HUDEP-2 (cell line): ENCODE results near the gene IGHMBP2.

Source experiments
- DNase-seq, 76 experiments: peaks; one replicate each; lab custom pipeline; 2025; ENCODE audit not compliant: unreplicated experiment in 76 of 76; lab: John Stamatoyannopoulos, UW

Gene IGHMBP2

DNA sequence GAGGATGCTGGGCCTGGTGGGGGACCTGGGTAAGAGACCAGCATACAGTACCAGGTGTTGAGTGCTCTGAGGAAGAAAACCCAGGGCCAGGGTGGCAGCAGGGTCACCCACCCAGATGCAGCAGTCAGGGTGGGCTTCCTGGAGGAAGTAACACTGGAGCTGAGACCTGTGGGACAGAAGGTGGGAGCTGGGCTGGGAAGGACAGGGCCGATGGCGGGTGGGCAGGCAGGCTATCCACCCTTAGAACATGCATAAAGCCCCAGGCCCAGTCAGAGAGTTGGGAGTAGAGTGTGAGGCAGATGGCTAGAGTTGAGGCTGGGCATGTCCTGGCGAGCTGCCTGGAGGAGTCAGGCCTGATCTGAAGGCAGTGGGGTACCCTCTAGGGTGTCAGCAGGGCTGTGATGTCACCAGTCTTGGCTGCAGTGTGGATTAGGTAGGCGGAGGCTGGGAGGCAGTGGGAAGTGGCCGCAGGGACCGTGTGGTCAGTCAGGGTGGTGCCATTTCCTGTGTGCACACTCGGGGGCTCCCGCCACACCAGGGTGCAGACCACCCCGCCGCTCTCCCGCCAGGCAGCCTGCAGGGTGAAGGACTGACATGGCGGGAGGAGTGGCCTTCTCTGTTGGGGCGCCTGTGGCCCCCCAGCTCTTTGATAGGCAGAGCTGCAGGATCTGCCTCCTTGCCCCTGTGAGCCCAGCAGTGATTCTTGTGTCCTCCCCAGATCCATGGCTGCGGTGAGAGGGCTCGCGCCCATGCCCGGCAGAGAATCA lies 35.3 kb downstream of the IGHMBP2 start:
- no peak for DNase-seq

DNA sequence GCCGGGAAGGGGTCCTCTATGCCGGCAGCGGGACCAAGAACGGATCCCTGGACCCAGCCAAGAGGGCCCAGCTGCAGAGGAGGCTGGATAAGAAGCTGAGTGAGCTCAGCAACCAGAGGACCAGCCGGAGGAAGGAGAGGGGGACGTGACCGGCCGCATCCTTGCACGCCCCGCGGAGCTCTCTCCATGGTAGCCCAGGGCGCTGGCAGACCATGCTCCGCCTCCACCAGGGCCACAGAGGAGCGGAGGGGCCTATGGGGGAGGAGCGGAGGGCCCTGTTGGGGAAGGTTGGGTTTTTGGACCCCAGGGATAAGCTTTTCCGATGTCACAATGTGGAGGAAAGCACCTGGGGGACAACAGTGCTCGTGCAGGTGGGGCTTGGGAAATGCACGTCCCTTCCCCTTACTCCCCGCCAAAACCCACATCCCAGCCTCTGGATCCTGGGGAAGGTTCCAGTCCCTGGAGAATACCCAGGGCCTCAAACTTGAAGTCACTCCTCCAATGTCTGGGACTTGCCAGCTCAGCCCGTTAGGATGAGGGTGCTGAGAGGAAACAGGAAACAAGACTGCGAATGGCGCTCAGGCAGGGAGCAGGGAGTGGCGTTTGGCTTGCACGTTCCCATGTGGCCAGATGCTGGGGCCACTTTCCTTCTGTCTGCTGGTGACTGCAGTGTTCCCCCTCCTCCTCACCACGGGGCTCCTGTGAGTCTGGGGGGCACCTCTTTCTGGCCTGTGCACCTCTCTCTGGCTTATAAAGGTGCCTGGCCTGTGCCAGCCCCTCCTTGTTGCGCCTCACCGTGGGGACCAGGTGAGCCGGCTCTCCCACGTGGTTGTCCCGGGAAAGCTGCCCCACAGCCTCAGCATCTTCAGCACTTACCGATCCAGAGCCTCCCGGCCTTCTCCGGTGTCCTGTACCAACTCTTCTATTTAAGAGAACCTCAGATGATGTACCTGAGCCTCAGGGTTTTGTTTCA lies 36.2 kb downstream of the IGHMBP2 start:
- no peak for DNase-seq

DNA sequence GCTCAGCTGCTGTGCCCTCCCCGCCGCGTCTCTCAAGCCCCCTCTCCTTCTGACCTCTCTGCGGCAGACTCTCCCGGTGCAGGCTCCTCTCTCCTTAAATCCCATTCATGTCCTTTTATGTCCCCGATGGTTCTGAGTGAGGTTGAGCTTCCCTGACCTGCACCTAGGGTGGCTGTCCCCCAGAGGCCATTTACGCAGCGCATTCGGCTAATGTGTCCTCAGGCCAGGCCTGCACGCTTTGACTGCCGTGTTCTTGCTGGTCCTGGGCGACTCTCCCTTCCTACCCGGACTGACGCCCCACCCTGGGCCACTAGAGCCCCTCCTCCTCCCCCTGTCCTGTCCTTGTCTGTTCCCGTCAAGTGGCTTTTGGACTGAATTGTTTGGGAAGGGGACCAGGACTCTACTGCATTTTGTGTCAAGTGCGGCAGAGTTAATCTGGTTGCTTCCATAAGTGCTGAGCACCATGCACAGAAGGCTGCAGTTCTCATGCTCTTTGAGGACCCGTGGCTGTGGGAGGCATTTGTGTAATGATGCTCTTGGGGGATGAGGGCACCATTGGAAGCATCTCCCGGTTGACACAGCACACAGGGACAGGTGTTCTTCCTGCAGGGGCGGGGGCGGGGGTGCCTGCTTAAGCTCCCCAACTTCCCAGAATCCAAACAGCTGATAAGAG lies 37.1 kb downstream of the IGHMBP2 start:
- no peak for DNase-seq

DNA sequence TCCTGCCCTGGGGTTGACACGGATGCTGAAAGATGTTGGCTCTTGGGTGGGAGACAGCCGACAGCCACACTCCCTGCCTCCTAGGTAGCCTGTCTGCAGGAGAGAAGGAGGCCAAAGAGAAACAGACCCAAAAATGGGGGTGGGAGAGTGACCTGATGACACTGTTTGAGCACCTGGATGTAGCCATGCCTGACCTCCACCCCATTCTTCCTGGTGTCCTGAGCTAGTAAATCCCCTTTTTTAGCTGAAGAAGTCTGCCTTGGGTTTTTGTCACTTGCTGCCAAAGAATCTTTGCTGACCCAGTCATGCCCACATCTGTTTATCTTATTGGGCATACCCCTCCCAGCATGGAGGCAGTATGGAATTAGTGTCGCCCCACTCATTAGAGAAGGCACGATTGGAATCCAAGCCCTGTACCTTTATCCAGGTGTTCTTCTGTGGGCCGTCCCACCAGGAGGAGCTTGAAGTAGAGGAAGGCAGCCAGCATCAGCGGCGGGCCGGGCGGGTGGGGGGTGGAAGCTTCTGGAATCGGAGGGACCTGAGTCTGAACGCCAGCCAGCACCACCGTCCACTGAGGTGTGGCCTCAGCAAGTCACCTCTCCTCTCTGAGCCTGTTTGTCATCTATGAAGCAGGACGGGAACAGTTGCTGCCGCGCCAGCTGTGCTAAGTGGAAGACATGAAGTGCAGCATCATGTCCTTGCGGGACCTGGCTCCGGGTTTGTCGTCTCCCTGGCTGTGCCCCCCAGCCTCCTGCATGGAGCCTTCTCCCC lies 37.8 kb downstream of the IGHMBP2 start:
- DNase-seq: no peak

DNA sequence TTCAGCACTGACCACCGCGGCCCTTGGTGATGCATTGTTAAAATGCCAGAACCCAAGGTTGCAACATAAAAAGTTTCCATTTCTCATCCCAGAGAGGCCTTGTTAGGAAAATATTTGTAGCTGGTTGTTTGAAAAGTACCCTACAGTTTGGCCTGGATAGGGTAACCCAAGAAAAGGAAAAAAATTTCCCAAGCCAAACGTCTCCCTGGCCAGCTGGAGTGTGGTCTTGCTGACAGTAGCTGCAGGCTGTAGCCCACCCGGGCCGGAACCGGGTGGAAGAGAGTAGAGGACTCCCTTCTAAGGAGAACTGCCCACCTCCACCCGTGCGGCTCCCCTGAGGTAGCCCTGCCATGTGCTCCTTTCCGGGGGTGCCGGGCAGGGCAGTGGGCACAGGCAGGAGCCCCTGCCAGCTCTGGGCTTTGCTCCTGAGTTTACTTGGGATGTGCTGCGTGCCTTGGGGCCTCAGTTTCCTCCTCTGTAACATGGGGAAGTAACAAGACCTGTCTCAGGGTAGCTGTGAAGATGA lies 38.5 kb downstream of the IGHMBP2 start:
- no peak for DNase-seq

DNA sequence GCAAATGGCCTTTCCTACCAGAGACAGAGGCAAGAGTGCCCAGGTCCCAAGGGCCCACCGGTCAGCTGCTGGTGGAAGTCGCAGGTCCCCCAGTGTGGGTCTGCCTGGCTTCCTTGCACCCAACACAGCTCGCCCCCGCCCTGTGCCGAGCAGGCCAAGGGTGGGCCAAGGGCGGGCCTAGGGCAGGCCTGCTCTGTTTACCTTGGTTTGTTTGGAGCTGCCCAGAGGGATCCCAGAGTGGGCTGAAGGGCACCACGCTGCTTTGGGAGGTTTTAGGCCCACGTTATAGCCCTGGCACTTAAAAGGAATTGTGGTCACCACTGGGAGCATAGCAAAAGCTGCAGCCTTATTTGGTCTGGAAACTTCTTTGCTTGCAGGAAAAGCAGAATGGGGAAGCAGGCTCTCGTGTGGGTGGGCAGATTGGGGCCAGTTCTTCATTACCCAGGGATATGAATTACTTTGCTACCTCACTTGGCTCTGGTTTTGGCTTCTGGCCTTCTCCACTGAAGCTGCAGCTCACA lies 39.1 kb downstream of the IGHMBP2 start:
- no peak for DNase-seq

DNA sequence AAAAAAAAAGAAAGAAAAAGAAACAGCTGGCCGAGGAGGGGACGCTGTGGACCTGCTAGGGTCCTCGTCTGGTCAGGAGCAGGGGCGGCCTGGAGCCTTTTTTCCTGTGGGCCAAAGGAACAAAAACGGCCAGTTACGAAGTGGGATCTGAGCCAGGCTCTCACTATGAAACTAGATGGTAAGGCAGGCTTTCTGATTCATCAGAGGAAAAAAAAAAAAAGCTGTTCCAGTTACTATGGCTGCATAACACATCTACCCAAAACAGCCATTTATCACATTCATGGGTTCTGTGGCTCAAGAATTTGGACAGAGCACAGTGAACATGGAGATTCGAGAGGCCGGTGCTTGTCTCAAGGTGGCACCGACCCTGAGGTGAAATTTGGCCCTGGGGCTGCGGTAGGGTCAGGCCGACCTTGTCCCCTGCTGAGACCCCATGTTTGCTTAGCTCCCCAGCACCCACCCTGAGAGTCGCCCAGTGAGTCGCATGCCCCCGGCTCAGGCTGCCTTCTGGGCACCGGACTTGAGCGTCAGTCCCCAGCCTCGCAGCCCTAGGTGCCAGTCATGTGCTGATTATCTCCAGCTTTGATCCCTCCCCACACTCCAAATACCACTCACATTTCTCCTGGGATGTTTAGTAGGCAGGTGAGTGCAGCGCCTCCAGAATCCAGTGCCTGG lies 42.9 kb downstream of the IGHMBP2 start:
- no peak for DNase-seq

DNA sequence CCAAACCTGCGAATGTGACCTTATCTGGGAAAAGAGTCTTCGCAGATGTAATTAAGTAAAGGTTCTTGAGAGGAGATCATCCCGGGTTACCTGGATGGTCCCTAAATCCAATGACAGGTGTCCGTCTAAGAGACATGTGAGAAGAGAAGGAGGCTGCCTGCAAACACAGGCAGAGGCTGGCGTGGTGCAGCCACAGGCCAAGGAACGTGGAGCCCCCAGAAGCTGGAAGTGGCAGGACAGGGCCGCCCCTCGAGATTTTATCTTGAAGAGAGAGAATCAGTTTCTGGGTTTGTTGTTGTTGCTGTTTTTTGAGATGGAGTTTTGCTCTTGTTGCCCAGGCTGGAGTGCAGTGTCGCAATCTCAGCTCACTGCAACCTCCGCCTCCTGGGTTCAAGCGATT lies 43.5 kb downstream of the IGHMBP2 start:
- no peak for DNase-seq

DNA sequence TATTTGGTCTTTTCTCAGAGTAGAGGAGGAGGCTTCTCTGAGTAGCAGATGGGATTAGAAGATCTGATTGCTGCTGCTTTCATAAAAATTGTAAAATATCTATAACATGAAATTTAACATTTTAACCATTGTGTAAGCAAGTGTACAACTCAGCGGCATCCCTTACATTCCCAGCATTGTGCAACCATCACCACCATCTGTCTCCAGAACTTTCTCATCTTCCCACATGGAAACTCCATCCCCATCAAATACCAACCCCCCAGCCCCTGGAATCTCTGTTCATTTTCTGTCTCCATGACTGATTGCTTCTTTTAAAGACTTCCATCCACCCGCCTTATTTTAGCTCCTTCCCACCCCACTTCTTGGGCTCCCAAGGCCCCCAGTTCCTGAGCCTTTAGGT lies 44.8 kb downstream of the IGHMBP2 start:
- no peak for DNase-seq

DNA sequence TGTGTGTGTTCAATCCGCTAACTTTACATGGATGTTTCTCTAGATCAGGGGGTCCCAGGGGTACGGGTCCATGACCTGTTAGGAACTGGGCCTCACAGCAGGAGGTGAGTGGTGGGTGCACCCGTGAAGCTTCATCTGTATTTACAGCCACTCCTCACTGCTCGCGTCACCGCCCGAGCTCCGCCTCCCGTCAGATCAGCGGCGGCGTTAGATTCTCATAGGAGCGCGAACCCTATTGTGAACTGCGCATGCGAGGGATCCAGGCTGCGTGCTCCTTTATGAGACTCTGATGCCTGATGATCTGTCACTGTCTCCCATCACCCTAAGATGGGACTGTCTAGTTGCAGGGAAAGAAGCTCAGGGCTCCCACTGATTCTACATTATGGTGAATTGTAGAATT lies 45.2 kb downstream of the IGHMBP2 start:
- DNase-seq: no peak

DNA sequence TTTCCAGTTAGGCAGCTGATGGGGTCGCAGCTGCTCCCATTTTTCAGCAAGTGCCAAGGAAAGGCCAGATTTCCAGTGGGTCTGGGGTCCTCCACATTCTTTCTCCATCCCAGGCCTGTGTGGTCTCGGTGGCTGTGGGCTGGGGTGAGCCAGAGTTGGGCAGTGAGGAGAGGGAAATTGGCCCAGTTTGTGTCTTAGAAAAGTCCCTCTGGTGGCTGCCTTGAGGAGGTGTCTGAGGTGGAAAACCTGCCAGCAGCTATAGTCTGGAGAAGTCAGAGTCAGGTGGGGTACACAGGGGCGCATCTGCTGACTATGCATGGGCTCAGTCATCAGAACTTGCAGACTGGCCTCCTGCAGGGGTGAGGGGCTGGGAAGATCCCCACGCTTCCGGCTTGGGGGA lies 46.6 kb downstream of the IGHMBP2 start:
- peak in 11 of 76 experiments; percentile 3 to 34 (median 18) for DNase-seq

DNA sequence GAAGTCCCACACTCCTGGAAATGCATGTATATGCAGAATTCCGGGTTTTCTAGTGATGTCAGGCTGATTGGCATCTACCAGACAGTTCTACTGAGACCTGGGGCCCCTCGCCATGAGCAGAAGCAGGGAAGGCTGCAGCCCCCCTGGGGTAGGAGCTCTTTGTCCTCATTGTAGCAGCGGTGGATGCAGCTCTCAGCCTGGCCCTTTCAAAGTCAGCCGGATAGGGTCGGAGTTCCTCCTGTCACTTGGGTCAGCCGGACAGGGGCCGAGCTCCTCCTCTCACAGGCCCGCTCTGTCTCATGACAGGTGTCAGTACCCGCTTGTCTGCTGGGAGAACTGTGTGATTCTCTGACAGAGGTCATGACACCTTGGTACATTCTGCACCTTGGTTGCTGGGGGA lies 47.1 kb downstream of the IGHMBP2 start:
- no peak for DNase-seq

DNA sequence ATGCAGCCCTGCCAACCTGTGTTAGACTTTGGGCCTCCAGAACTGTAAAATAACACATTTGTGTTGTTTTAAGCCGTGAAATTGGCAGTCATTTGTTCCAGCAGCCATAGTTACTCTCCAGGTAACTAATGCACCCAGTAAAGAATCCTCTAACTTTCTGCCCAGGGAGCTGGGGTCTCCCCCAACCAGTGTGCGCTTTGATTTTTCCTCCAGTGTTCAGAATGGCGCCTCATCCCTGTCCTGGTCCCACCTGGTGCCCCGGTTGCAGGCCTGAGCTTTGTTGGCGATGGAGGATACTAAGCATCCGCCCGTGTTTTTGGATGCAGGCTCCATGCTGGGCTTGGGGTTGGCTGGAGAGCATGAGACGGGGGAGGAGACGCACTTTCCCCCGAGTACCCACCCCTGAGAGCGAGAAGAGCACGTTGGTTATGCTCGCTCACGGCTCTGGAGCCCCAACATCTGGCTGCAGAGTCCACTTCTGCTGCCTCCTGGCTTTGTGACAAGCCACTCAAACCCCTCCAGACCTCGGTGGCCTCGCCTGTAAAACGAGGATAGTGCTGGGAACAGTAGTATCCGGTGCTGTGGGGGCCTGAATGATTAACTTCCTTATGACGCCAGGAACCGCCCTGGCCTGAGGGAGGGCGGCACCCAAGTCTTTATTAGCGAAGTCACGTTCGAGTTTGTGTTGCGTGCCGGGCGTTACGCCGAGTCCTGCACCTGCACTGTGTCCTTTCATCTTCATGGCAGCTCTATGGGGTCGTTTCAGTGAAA lies 51.3 kb downstream of the IGHMBP2 start:
- peak in 12 of 76 experiments; percentile 6 to 42 (median 13) for DNase-seq

DNA sequence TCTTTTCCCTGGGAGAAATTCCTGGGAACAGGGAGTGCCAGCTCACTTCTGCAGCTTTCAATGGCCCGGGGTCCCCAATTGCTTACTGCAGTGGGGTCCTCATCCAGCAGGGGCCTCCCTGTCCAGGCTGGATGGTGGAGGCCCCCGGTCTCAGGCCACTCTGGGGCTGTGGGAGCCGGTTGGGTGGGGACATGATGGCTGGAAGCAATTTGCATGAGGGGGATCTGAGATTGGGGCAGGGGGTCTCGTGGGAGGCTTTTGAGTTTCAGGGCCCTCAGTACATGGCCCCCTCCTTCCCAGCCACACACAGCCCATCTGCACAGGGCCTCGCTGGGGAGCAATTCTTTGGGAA lies 51.9 kb downstream of the IGHMBP2 start:
- DNase-seq: no peak

DNA sequence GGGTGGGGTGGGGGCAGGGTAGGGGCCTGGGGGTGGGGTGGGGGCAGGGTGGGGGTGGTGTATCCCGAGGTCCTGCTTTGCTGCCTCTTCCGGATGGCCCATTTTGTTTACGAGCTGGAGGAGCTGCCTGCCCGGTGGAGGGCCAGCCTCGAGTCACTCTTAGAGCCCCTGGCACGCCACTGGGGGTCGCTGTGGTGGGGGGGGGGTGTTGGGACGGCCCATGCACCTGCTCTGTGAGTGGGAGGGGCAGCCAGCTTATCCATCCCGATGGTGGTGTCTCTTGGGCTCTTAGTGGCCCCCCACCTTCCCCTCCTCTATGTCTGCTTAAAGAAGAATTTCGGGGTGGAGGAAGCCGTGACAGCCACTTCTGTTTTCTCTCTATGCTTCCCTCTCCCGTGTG lies 52.5 kb downstream of the IGHMBP2 start:
- peak in 20 of 76 experiments; percentile 2 to 38 (median 10) for DNase-seq

DNA sequence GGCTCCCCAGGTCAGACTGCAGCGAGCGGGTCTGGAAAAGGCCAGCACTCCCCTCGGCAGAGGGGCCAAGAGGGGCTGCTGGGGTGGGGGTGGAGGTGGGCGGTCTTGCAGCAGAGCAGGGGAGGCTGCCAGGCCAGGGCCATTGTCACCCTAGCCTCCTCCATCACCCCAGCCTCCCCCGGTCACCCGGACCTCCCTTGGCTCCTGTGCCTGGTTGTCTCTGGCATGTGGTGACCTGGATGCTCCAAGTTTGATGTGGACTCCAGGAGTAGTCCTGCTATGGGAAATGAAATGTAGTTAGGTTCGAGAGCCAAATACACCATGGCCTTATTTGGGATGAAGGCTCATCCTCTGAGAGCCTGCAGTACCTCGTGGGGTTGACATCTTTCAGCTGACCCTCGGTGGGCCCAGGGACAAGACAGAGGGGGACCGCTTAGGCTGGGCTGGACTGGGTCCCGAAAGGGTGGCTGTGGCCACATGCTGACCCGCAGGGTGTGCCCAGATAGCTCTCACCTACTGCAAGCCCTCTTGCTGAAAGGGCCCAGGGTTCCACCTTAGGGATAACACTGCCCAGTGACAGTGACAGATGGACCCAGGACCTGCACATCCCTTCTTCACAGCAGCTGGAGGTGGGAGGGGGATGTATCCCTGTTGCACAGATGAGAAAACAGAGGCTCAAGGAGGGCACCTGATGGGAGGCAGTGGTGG lies 53.0 kb downstream of the IGHMBP2 start:
- DNase-seq: no peak

DNA sequence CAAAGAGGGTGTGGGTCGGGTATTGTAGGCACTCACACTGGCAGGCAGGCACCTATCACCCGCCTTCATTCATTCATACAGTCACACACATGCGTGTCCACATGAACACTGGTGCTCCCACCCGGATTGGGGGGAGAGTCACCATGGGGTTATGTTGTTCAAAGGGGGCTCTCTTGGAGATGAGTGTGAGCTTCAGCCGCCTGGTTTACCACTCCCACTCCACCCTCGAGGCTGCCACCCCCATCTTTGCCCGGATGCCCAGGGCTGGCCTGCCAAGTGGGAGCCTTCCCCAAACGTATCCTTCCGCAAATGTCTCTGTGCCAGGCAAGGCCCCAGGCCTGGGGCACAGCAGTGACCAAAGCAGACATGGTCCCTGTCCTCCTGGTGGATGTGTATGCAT lies 54.5 kb downstream of the IGHMBP2 start:
- DNase-seq: no peak
